DMS 273 (cell line): Measurements from ENCODE around the gene BCL11A.

Experiments used
- DNase-seq: peaks from one replicate; lab custom pipeline; 2025; ENCODE audit not compliant: unreplicated experiment; lab: John Stamatoyannopoulos, UW

BCL11A gene

GRCh38 chr2:60469536-60470317, 83.7 kb downstream of the BCL11A start:
- no peak for DNase-seq

GRCh38 chr2:60468382-60469085, 84.9 kb downstream of the BCL11A start:
- DNase-seq: no peak

- no peak for DNase-seq
Observed at GRCh38 chr2:60466161-60466702, 87.2 kb downstream of the BCL11A start.

GRCh38 chr2:60465736-60466135, 87.7 kb downstream of the BCL11A start:
- DNase-seq: no peak

- peak; percentile 18 for DNase-seq
Observed at GRCh38 chr2:60463249-60463648, 90.2 kb downstream of the BCL11A start.

GRCh38 chr2:60461421-60462108, 91.9 kb downstream of the BCL11A start:
- DNase-seq: no peak

GRCh38 chr2:60460577-60461420, 92.7 kb downstream of the BCL11A start:
- DNase-seq: no peak

GRCh38 chr2:60459851-60460250, 93.6 kb downstream of the BCL11A start:
- no peak for DNase-seq

- DNase-seq: no peak
Observed at GRCh38 chr2:60456115-60456770, 97.2 kb downstream of the BCL11A start.

GRCh38 chr2:60453872-60454271, 99.6 kb downstream of the BCL11A start:
- DNase-seq: no peak

- no peak for DNase-seq
Observed at GRCh38 chr2:60453301-60453700, 100.2 kb downstream of the BCL11A start.

GRCh38 chr2:60450488-60450887, 103.0 kb downstream of the BCL11A start:
- no peak for DNase-seq

GRCh38 chr2:60447943-60448342, 105.5 kb downstream of the BCL11A start:
- DNase-seq: no peak

- DNase-seq: peak; percentile 12
Observed at GRCh38 chr2:60446413-60447267, 106.8 kb downstream of the BCL11A start.

GRCh38 chr2:60445684-60446179, 107.7 kb downstream of the BCL11A start:
- peak; percentile 88 for DNase-seq

GRCh38 chr2:60442608-60443007, 110.8 kb downstream of the BCL11A start:
- no peak for DNase-seq

GRCh38 chr2:60441800-60442199, 111.7 kb downstream of the BCL11A start:
- no peak for DNase-seq

- DNase-seq: no peak
Observed at GRCh38 chr2:60440767-60441163, 112.7 kb downstream of the BCL11A start.
